Uterus (tissue), 2 donors: ENCODE data around the gene DMP1.

Experiments
- CTCF ChIP-seq, 4 experiments: fragments of 200-600 bp in 2 of 4; fragments of 450-650 bp in 2 of 4; sonication (generic) in 2 of 4; IDR thresholded peaks; one replicate each; pipeline ENCODE4 v1.5.1; 2016 to 2019; ENCODE audit warnings: antibody characterized with exemption in 4 of 4, mild to moderate bottlenecking in 2 of 4, moderate library complexity in 1 of 4
- POLR2A ChIP-seq, 2 donors: fragments of 450-650 bp; IDR thresholded peaks; one replicate each; pipeline ENCODE4 v1.6.1; 2016; ENCODE audit warnings: antibody characterized with exemption in 2 of 2, mild to moderate bottlenecking in 1 of 2, moderate library complexity in 1 of 2

- TF ChIP-seq CTCF (IDR thresholded peaks at IDR 0.05) (no peak), POLR2A (IDR thresholded peaks at IDR 0.05) (no peak)
Measured at GRCh38 chr4:87649980-87650379, at the start of gene DMP1.
